Inflammatory macrophage (primary cell): ENCODE data around the gene NHLRC3.
"Not testable (repeated sequence)": the region's sequence is repeated elsewhere in the genome, so short reads cannot be mapped to it uniquely, and the experiment has no call there.

ENCODE experiments used
- DNase-seq, 2 donors: peaks; one replicate each; pipeline ENCODE4 v3.0.0-alpha.2; 2020 to 2022

The NHLRC3 gene

GRCh38 chr13:39044536-39044935 lies 6.3 kb downstream of the NHLRC3 start:
- DNase-seq = no peak

GRCh38 chr13:39047560-39047959 lies 9.3 kb downstream of the NHLRC3 start:
- DNase-seq = no peak

- no peak for DNase-seq
Observed at GRCh38 chr13:39048806-39049205, 10.6 kb downstream of the NHLRC3 start.

- DNase-seq = no peak
Observed at GRCh38 chr13:39049274-39049673, 11.0 kb downstream of the NHLRC3 start.

GRCh38 chr13:39051157-39051556 lies 12.9 kb downstream of the NHLRC3 start:
- no peak for DNase-seq

- no peak for DNase-seq
Observed at GRCh38 chr13:39052944-39053343, 14.7 kb downstream of the NHLRC3 start.

- no peak for DNase-seq
Observed at GRCh38 chr13:39054112-39054511, 15.9 kb downstream of the NHLRC3 start.

- no peak for DNase-seq
Observed at GRCh38 chr13:39056018-39056417, 17.8 kb downstream of the NHLRC3 start.

- DNase-seq = no peak
Observed at GRCh38 chr13:39058040-39058439, 19.8 kb downstream of the NHLRC3 start.

GRCh38 chr13:39062004-39062403 lies 23.7 kb downstream of the NHLRC3 start:
- no peak for DNase-seq

- DNase-seq = no peak
Observed at GRCh38 chr13:39072842-39073241, 34.6 kb downstream of the NHLRC3 start.

GRCh38 chr13:39073983-39074382 lies 35.7 kb downstream of the NHLRC3 start:
- DNase-seq = no peak

- DNase-seq = not testable (repeated sequence)
Observed at GRCh38 chr13:39086251-39086945, 48.1 kb downstream of the NHLRC3 start.

- DNase-seq = no peak
Observed at GRCh38 chr13:39091586-39091985, 53.3 kb downstream of the NHLRC3 start.

GRCh38 chr13:39095500-39095899 lies 57.2 kb downstream of the NHLRC3 start:
- no peak for DNase-seq

GRCh38 chr13:39099231-39099630 lies 61.0 kb downstream of the NHLRC3 start:
- no peak for DNase-seq
